Measurements from ENCODE around the gene ACAP1.

ACAP1 gene

GRCh38 chr17:7340179-7340578 lies 3.9 kb downstream of the ACAP1 start:
- no peak overlapping the region for H3K4me3 ChIP-seq (ENCODE audit: low read depth, low read length)
- no peak for TF ChIP-seq CTCF (IDR thresholded peaks at IDR 0.05; ENCODE audit: control insufficient read depth, extremely low read depth, insufficient read depth)
- no peak for DNase-seq (ENCODE audit: low read depth)

- H3K4me3 ChIP-seq (ENCODE audit: low read depth, low read length): no peak overlapping the region
- no peak for TF ChIP-seq CTCF (IDR thresholded peaks at IDR 0.05; ENCODE audit: control insufficient read depth, extremely low read depth, insufficient read depth)
- DNase-seq (ENCODE audit: low read depth): no peak
Measured at GRCh38 chr17:7341842-7342241, 5.5 kb downstream of the ACAP1 start.

- H3K4me3 ChIP-seq (ENCODE audit: low read depth, low read length): no peak overlapping the region
- TF ChIP-seq CTCF (IDR thresholded peaks at IDR 0.05; ENCODE audit: control insufficient read depth, extremely low read depth, insufficient read depth): no peak
- DNase-seq (ENCODE audit: low read depth): no peak
Measured at GRCh38 chr17:7343250-7343649, 6.9 kb downstream of the ACAP1 start.

GRCh38 chr17:7346761-7347614 lies 10.7 kb downstream of the ACAP1 start:
- no peak overlapping the region for H3K4me3 ChIP-seq (ENCODE audit: low read depth, low read length)
- no peak for DNase-seq (ENCODE audit: low read depth)
- no peak for TF ChIP-seq CTCF (IDR thresholded peaks at IDR 0.05; ENCODE audit: control insufficient read depth, extremely low read depth, insufficient read depth)

- H3K4me3 ChIP-seq (ENCODE audit: low read depth, low read length): no peak overlapping the region
- DNase-seq (ENCODE audit: low read depth): no peak
- no peak for TF ChIP-seq CTCF (IDR thresholded peaks at IDR 0.05; ENCODE audit: control insufficient read depth, extremely low read depth, insufficient read depth)
Measured at GRCh38 chr17:7347630-7348477, 11.5 kb downstream of the ACAP1 start.

GRCh38 chr17:7348478-7349242 lies 12.3 kb downstream of the ACAP1 start:
- TF ChIP-seq CTCF (IDR thresholded peaks at IDR 0.05; ENCODE audit: control insufficient read depth, extremely low read depth, insufficient read depth): no peak
- H3K4me3 ChIP-seq (ENCODE audit: low read depth, low read length): no peak overlapping the region
- no peak for DNase-seq (ENCODE audit: low read depth)

Measured in LNCaP clone FGC (cell line).